Cerebellar nuclear complex (tissue), 1 donor: Measurements from ENCODE around the gene PATJ.
"Not testable (repeated sequence)": the region's sequence is repeated elsewhere in the genome, so short reads cannot be mapped to it uniquely, and the experiment has no call there.

Experiments used
- DNase-seq, 2 experiments: peaks; one replicate each; lab custom pipeline; 2025; lab: John Stamatoyannopoulos, UW

PATJ gene

GRCh38 chr1:62213075-62213914 is 471.0 kb downstream of the PATJ start:
- DNase-seq, result no peak

DNA sequence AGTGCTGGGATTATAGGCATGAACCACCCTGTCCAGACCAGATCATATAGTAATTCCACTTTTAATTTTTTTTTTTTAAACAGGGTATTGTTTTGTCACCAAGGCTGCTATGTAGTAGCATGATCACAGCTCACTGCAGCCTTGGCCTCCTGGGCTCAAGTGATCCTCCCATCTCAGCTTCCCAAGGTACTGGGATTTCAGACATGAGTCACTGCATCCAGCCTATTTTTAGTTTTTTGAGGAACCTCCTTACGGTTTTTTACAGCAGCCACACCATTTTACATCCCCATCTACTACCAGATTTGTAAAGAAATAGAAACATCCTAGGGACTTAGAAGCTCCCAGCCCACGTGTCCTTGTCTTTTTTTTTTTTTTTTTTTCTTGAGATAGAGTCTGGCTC is 476.3 kb downstream of the PATJ start:
- DNase-seq, result no peak

DNA sequence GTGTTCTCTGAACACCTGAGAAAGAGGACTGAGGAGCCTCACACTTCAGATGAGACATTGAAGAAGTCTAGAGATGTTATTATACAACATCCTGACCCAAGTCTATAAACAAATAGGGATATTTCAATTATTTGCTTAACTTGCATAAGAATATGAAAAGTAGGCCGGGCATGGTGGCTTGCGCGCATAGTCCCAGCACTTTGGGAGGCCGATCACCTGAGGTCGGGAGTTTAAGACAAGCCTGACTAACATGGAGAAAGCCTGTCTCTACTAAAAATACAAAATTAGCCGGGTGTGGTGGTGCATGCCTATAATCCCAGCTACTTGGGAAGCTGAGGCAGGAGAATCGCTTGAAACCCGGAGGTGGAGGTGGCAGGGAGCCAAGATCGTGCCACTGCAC is 478.2 kb downstream of the PATJ start:
- not testable (repeated sequence) for DNase-seq

- DNase-seq, result no peak
These were observed 478.9 kb downstream of the PATJ start for GRCh38 chr1:62221171-62221570.

- DNase-seq, result no peak
These were observed 480.0 kb downstream of the PATJ start for GRCh38 chr1:62222321-62222720.

GRCh38 chr1:62224182-62224581 is 481.9 kb downstream of the PATJ start:
- no peak for DNase-seq

- no peak for DNase-seq
These were observed 485.2 kb downstream of the PATJ start for GRCh38 chr1:62227496-62227895.
